Loucy (cell line): ENCODE results near the gene ARCN1.
"Not testable (repeated sequence)": the region's sequence is repeated elsewhere in the genome, so short reads cannot be mapped to it uniquely, and the experiment has no call there.

ENCODE experiments used
- H2AFZ ChIP-seq: fragments of 200-600 bp; sonication (generic); 2 replicates; pipeline ENCODE4 v1.6.0; 2016; ENCODE audit warnings: antibody characterized with exemption, mild to moderate bottlenecking, low read length, moderate library complexity
- H3F3A ChIP-seq: fragments of 200-600 bp; 2 replicates; pipeline ENCODE4 v1.6.0; 2016; ENCODE audit warnings: antibody characterized with exemption, low read depth, mild to moderate bottlenecking
- H3K27me3 ChIP-seq: fragments of 200-600 bp; sonication (generic); 2 replicates; pipeline ENCODE4 v1.6.1; 2014; ENCODE audit warnings: low read length, mild to moderate bottlenecking; ENCODE audit not compliant: insufficient read depth, poor library complexity, severe bottlenecking
- H3K36me3 ChIP-seq: fragments of 200-600 bp; sonication (generic); 2 replicates; pipeline ENCODE4 v1.6.1; 2016; ENCODE audit warnings: low read length; ENCODE audit not compliant: insufficient read depth
- H3K4me1 ChIP-seq: fragments of 200-600 bp; sonication (generic); 2 replicates; pipeline ENCODE4 v1.5.1; 2014; ENCODE audit warnings: low read length, mild to moderate bottlenecking; ENCODE audit not compliant: insufficient read depth, poor library complexity, severe bottlenecking
- H3K4me2 ChIP-seq: fragments of 200-600 bp; sonication (generic); 2 replicates; pipeline ENCODE4 v1.6.0; 2014; ENCODE audit warnings: antibody characterized with exemption, low read length, low read depth, mild to moderate bottlenecking; ENCODE audit not compliant: poor library complexity, severe bottlenecking
- H3K4me3 ChIP-seq: fragments of 200-600 bp; sonication (generic); 2 replicates; pipeline ENCODE4 v1.5.1; 2014; ENCODE audit warnings: low read length, mild to moderate bottlenecking, mixed read lengths; ENCODE audit not compliant: poor library complexity, severe bottlenecking
- H3K79me2 ChIP-seq: fragments of 200-600 bp; sonication (generic); 2 replicates; pipeline ENCODE4 v1.6.1; 2014; ENCODE audit warnings: low read length; ENCODE audit not compliant: insufficient read depth
- H3K9ac ChIP-seq: fragments of 200-600 bp; sonication (generic); 2 replicates; pipeline ENCODE4 v1.6.0; 2014; ENCODE audit warnings: mild to moderate bottlenecking, low read depth, low read length, moderate library complexity; ENCODE audit not compliant: poor library complexity, severe bottlenecking
- H3K9me2 ChIP-seq: fragments of 200-600 bp; sonication (generic); replicated peaks from 2 replicates; pipeline ENCODE4 v1.6.1; 2016; ENCODE audit warnings: low read depth, low read length, mixed read lengths
- H3K9me3 ChIP-seq: fragments of 200-600 bp; sonication (generic); 2 replicates; pipeline ENCODE4 v1.6.1; 2014; ENCODE audit warnings: mild to moderate bottlenecking, antibody characterized with exemption, low read length, low read depth; ENCODE audit not compliant: insufficient read depth
- H4K20me1 ChIP-seq: fragments of 200-600 bp; sonication (generic); 2 replicates; pipeline ENCODE4 v1.6.0; 2014; ENCODE audit warnings: antibody characterized with exemption, low read length, mild to moderate bottlenecking; ENCODE audit not compliant: insufficient read depth, poor library complexity, severe bottlenecking
- EZH2phosphoT487 ChIP-seq: fragments of 200-600 bp; IDR thresholded peaks from 2 replicates; pipeline ENCODE4 v1.6.1; 2018; ENCODE audit warnings: antibody characterized with exemption, mild to moderate bottlenecking, moderate library complexity, borderline replicate concordance
- TF ChIP-seq, protein P1 (sequence below): fragments of 200-600 bp; sonication (generic); conservative IDR thresholded peaks from 2 replicates; pipeline ENCODE4 v1.5.1; 2014; ENCODE audit warnings: mild to moderate bottlenecking, antibody characterized with exemption, low read length

Gene ARCN1

DNA sequence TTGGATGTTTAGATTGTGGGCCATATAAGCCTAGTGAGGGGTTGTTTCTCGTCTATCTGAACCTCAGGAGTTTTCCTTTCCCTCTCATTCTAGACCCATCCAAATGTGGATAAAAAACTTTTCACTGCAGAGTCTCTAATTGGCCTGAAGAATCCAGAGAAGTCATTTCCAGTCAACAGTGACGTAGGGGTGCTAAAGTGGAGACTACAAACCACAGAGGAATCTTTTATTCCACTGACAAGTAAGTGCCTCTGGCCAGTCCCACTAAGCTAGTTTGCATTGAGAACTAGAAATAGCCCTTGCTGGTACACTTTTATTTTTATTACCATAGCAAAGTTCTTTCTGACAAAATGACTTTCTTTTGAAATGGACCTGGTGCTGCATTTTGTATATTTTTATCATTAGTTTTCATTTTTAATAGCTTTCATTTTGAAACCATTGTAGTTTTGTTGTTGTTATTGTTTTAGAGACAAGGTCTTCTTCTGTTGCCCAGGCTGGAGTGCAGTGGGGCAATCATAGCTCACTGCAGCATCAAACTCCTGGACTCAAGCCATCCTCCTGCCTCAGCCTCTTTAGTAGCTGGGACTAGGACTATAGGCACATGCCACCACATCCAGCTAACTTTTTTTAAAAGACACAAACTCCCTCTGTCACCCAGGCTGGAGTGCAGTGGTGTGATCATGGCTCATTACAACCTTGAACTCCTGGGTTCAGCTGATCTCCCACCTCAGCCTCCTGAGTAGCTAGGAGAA lies 20.6 kb downstream of the ARCN1 start:
- no peaks in the 10 kb centered on the region for H3K27me3 ChIP-seq
- no peak overlapping the region for H3K9ac ChIP-seq
- no peaks in the 10 kb centered on the region for H3F3A ChIP-seq
- no peak overlapping the region for H2AFZ ChIP-seq
- TF ChIP-seq EZH2phosphoT487: no peak
- TF ChIP-seq, protein P1, sequence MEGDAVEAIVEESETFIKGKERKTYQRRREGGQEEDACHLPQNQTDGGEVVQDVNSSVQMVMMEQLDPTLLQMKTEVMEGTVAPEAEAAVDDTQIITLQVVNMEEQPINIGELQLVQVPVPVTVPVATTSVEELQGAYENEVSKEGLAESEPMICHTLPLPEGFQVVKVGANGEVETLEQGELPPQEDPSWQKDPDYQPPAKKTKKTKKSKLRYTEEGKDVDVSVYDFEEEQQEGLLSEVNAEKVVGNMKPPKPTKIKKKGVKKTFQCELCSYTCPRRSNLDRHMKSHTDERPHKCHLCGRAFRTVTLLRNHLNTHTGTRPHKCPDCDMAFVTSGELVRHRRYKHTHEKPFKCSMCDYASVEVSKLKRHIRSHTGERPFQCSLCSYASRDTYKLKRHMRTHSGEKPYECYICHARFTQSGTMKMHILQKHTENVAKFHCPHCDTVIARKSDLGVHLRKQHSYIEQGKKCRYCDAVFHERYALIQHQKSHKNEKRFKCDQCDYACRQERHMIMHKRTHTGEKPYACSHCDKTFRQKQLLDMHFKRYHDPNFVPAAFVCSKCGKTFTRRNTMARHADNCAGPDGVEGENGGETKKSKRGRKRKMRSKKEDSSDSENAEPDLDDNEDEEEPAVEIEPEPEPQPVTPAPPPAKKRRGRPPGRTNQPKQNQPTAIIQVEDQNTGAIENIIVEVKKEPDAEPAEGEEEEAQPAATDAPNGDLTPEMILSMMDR: no peak
- peaks cover 9% of the 10 kb centered on the region for H3K4me1 ChIP-seq
- H3K9me3 ChIP-seq: no peaks in the 10 kb centered on the region
- H3K36me3 ChIP-seq: peaks cover 83% of the 10 kb centered on the region; the same call in 1 of the 2 replicates
- H3K9me2 ChIP-seq: no peaks in the 10 kb centered on the region
- H3K4me2 ChIP-seq: no peak overlapping the region
- no peak overlapping the region for H3K4me3 ChIP-seq
- no peaks in the 10 kb centered on the region for H4K20me1 ChIP-seq
- H3K79me2 ChIP-seq: no peaks in the 10 kb centered on the region

- H3K4me3 ChIP-seq, H3K9ac ChIP-seq, H2AFZ ChIP-seq, H3K4me1 ChIP-seq, H3K79me2 ChIP-seq, H3F3A ChIP-seq, H3K9me2 ChIP-seq, H3K4me2 ChIP-seq, H3K27me3 ChIP-seq, H4K20me1 ChIP-seq, H3K9me3 ChIP-seq: not testable (repeated sequence)
- peaks cover 82% of the 10 kb centered on the region; the same call in 1 of the 2 replicates for H3K36me3 ChIP-seq
- TF ChIP-seq, protein P1: peak; percentile 58
These were observed 22.8 kb downstream of the ARCN1 start for GRCh38 chr11:118594984-118595383.

- Histone ChIP-seq H2AFZ (no peak overlapping the region), H3K79me2 (no peaks in the 10 kb centered on the region), H3K4me1 (peaks cover 9% of the 10 kb centered on the region), H3K27me3 (no peaks in the 10 kb centered on the region), H3K9me2 (no peaks in the 10 kb centered on the region), H3K4me2 (peak overlapping the region; percentile 17), H3K9me3 (no peaks in the 10 kb centered on the region), H3K4me3 (no peak overlapping the region), H3F3A (no peaks in the 10 kb centered on the region), H3K9ac (no peak overlapping the region), H4K20me1 (no peaks in the 10 kb centered on the region), H3K36me3 (peaks cover 78% of the 10 kb centered on the region; the same call in 1 of the 2 replicates)
- TF ChIP-seq, protein P1: no peak
These were observed 24.3 kb downstream of the ARCN1 start for GRCh38 chr11:118596224-118597146.
